ENCODE results near the gene HS2ST1.

DNA sequence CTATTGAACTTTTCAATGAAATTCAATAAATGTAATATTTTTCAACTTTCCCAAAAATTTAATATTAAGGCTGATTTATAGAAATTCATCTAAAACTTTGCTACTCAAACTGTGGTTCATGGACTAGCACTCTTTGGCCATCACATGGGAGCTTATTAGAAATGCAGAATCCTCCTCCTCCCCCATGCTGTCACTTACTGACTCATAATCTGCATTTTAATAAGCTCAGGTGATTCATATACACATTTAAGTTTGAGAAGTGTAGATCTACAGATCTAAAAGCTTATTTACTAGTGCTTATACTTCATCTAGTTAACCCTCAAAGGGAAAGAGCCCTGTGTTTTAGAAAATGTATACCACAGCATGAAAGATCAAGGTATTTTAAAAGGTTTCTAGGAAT lies 84.3 kb downstream of the HS2ST1 start:
- TF ChIP-seq EP300 (IDR thresholded peaks at IDR 0.05), result no peak
- no peak for TF ChIP-seq POLR2A (IDR thresholded peaks at IDR 0.05)

Data from ovary (tissue), 1 donor.